ENCODE results near the gene LPCAT1. TPM values are rescaled to one million over a fixed set of nuclear protein-coding genes. Genes with fewer than 3 reads are reported as not detected.
A peak's percentile ranks its signal among the peaks of the same experiment; 100 is the strongest.
"Not testable (repeated sequence)": the region's sequence is repeated elsewhere in the genome, so short reads cannot be mapped to it uniquely, and the experiment has no call there.

Gene LPCAT1
- 73.8 and 87.2 TPM in 2 replicates for polyA plus RNA-seq (2014; cell fraction: cytosol; rRNA removed)
- 46.6 and 62.7 TPM in 2 replicates for polyA plus RNA-seq (2014; cell fraction: nucleus; rRNA removed)

DNA sequence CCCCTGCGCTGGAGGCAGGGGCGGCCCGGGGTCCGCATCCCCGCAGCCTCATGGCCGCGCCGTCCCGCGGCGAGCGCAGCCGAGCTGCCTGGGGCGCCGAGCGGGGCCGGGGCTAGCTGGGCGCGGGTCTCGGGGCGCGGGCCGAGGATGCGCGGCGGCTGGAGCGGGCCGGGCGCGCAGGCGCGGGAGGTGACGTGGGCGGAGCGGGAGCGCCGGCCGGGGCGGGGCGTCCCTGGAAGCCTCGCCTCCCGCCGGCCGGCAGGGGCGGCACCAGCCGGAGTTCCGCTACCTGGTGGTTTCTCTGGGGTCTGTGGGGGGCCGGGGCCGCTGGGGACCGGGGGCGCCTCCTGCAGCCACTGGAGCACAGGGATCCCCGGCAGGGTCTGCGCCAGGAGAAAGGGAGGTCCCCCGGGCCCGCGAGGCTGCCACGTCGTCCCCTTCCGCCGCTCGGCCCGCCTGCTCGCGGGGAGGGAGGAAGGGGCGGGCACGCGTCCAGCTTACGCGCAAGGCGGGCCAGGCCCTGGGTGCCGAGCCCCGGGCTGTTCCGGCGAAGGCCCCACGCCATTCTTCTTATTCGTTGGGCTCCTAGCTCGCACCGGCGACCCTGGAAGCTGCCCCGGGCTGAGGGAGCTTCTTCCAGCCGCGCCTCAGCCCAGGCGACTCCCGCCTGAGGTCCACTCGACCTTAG is at the start of gene LPCAT1:
Gene LPCAT1, minus strand, starts transcription at position 168 of the 688 bp plus-strand sequence. Its CDS starts 116 bp downstream, at position 52.
- DNase-seq (ENCODE audit: low spot score) = peak; percentile 66

- not testable (repeated sequence) for DNase-seq (ENCODE audit: low spot score)
These were observed 48.1 kb upstream of the LPCAT1 start for GRCh38 chr5:1571875-1572274.

DNA sequence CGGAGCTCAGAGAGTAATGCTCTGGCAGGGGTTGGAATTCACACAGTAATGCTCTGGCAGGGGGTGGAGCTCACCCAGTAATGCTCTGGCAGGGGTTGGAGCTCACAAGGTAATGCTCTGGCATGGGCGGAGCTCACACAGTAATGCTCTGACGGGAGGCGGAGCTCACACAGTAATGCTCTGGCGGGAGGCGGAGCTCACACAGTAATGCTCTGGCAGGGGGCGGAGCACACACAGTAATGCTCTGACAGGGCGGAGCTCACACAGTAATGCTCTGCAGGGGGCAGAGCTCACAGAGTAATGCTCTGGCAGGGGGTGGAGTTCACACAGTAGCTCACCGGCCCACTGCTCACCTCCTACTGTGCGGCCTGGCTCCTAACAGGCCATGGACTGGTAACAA is 47.2 kb upstream of the LPCAT1 start:
- no peak for DNase-seq (ENCODE audit: low spot score)

GRCh38 chr5:1568201-1568979 is 44.6 kb upstream of the LPCAT1 start:
- no peak for DNase-seq (ENCODE audit: low spot score)

DNA sequence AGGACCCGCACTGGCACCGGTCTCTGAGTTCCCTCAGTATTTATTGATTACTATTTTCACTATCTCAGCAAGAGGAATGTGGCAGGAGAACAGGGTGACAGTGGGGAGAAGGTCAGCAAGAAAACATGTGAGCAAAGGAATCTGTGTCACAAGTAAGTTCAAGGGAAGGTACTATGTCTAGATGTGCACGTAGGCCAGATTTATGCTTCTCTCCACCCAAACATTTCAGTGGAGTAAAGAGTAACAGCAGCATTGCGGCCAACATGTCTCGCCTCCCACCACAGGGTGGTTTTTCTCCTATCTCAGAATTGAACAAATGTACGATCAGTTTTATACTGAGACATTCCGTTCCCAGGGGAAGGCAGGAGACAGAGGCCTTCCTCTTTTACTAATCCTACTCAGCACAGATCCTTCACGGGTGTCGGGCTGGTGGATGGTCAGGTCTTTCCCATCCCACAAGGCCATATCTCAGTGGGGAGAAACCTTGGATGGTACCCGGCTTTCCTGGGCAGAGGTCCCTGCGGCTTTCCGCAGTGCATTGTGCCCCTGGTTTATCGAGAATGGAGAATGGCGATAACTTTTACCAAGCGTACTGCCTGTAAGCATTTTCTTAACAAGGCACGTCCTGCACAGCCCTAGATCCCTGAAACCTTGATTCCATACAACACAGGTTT is 43.9 kb upstream of the LPCAT1 start:
- DNase-seq (ENCODE audit: low spot score) = not testable (repeated sequence)

GRCh38 chr5:1565737-1566734 is 42.3 kb upstream of the LPCAT1 start:
- DNase-seq (ENCODE audit: low spot score) = no peak

- no peak for DNase-seq (ENCODE audit: low spot score)
These were observed 41.3 kb upstream of the LPCAT1 start for GRCh38 chr5:1564824-1565736.

DNA sequence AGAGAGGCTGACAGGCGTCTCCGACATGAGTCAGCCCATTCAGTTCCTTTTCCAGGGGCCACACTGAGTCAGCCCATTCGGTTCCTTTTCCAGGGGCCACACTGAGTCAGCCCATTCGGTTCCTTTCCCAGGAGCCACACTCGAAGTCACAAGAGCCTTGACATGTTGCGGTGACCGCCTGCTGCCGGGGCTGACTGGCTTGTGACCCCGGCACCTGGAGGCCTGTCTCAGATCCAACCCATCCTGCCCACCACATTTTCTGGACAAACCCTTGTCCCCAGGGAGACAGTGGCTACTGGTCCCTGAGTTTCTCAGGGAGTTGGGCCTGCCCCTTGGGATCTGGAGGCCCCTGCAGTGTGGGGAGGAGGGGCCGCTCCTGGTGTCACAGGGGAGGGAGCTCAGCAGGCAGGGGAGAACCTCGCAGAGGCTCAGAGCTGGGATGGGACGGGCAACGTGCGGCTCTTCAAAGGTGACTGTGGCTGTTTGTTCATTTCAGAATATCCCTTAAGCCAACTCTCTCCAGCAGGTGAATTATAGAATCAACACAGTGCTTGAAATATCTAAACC is 40.5 kb upstream of the LPCAT1 start:
- no peak for DNase-seq (ENCODE audit: low spot score)

DNA sequence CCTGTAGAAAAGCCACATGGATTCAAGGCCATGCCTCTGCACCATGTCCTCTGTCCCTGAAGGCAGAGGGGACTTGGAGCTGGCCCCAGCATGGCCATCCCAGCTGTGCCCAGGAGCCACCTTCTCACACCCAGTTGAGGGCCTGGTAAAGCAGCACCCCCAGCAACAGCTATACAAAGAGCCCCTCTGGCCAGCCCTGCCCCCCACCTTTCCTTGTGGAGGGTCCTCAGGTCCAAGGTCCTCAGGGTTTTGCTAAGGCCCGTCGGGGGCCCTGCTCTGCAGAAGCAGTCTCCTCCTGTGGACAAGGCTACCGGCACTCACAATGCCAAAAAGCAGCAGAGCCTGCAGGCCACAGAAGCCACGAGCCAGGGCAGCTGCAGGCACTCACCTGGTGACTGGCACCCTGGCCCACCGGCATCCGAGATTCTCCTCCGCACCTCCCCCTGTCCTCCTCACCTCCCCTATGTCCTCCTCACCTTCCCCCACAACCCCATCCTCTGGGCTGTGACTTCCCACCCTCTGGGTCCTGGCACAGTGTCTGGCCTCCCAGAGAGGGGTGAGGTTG is 39.9 kb upstream of the LPCAT1 start:
- no peak for DNase-seq (ENCODE audit: low spot score)

DNA sequence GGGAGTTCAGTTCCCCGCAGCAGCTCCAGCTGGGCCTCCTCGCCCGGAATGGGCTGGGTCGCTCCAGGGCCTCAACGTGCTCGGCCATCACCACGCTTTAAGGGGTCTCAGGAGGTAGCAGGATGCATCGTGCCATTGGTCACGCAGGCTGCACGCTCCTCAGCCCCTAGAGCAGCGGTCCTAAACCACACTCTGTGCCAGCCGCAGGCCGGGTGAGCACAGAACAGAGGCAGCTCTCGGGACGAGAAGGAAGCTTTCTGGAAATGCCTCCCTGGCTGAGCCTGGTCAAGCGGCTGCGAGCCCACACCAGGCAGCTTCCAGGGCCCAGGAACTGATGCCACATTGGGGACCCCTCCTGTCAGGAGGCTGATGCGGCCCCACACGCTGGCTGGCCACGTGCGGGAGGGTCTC is 39.3 kb upstream of the LPCAT1 start:
- DNase-seq (ENCODE audit: low spot score) = no peak

DNA sequence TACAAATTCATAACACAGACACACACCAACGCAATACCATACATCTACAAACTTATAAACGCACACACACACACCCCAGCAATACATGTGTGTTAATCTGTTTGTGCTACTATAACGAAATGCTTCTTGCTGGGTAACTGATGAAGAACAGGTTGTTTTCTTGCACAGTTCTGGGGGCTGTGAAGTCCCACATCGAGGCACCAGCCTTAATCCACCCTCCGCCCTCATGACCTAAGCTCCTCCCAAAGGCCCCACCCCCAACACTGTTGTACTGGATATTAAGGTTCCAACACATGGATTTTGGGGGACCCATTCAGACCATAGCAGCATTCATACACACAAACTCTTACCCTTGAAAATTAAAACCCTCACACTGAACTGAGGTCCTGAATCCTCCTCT is 38.8 kb upstream of the LPCAT1 start:
- no peak for DNase-seq (ENCODE audit: low spot score)

- DNase-seq (ENCODE audit: low spot score) = no peak
These were observed 37.7 kb upstream of the LPCAT1 start for GRCh38 chr5:1561402-1561929.

- DNase-seq (ENCODE audit: low spot score) = not testable (repeated sequence)
These were observed 36.7 kb upstream of the LPCAT1 start for GRCh38 chr5:1560499-1560898.

GRCh38 chr5:1558944-1559343 is 35.2 kb upstream of the LPCAT1 start:
- no peak for DNase-seq (ENCODE audit: low spot score)

GRCh38 chr5:1557114-1557873 is 33.5 kb upstream of the LPCAT1 start:
- no peak for DNase-seq (ENCODE audit: low spot score)

DNA sequence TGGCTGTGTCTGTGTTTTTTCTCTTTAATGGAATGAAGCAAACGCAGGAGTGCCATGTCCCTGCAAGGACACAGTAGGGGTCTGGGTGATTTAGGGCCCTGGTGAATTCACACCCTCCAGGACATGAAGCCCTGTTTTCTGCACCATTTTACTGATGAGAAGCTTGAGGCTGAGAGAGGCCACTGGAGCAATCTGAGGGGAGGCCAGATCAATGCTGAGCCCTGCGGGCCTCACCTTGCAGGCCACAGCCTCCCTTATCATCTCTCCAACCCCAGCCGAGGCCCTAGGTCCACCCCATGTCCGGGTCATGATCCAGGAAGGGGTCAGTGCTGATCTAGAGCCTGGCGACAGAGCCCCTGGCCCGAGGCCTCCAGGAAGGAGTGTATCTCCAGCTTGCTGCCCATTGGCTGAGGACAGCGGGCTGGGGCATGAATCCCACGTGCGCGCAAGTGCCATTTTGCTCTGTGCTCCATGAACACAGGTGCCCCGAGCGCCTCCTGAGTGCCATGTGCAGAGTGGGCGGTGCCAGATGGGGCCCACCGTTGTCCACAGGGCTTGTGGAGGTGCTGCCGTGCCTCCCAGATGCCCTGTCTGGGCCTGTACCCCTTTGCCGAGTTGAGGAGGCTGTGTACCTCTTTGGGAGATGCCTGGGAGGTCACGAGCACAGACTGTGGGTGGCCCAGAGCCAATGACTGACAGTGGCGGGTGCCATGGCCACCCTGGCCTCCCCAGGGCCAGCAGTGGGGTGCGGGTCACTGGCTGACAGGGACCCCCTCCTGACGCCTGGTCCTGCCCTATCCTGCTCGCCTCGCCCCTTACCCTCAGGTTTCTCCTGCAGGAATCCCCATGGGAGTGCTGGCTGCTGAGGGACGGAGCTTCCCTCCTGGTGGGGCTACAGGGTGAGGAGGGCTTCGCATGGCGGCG is 32.3 kb upstream of the LPCAT1 start:
- DNase-seq (ENCODE audit: low spot score) = no peak

Measured in SK-N-DZ (cell line).